Stimulated activated naive CD8-positive, alpha-beta T cell treated with anti-CD3 and anti-CD28 coated beads, Interleukin-15, Interleukin-2, amounts not matched to agents 100 ng/mL and 50 ng/mL, for 24 hours (primary cell): ENCODE data around the gene STARD3NL.

ENCODE experiments used
- H3K27ac Mint-ChIP-seq: one replicate; pipeline ENCODE4 v1.8.0; 2021; ENCODE audit warnings: mild to moderate bottlenecking, mixed read lengths
- H3K27me3 Mint-ChIP-seq: one replicate; pipeline ENCODE4 v1.8.0; 2021; ENCODE audit warnings: mixed read lengths
- H3K36me3 Mint-ChIP-seq: one replicate; pipeline ENCODE4 v1.8.0; 2021; ENCODE audit warnings: low read depth, mixed read lengths
- H3K4me1 Mint-ChIP-seq: one replicate; pipeline ENCODE4 v1.8.0; 2021; ENCODE audit warnings: low read depth, mixed read lengths
- H3K4me3 Mint-ChIP-seq: one replicate; pipeline ENCODE4 v1.8.0; 2021; ENCODE audit warnings: mild to moderate bottlenecking, mixed read lengths
- H3K9me3 Mint-ChIP-seq: one replicate; pipeline ENCODE4 v1.8.0; 2021; ENCODE audit warnings: mixed read lengths

Gene STARD3NL

DNA sequence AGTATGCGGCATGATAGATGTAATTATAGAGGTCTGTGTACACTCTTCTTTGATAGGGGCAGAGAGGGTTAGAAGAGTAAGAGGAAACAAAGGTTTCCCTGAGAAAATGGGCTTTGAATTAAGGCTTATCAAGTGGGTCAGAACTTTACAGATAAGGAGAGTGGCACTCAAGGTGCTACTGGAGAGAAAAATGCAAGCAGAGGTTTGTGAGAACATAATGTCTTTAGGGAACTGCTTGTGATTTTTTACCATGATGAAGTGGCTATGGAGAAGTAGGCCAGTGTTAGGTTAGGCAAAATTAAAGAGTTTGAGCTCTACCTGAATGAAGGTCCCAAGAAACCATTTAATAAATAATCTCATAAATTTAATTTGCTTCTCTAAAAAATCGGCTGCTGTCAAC, 14.3 kb downstream of the STARD3NL start:
- H3K27ac Mint-ChIP-seq, result no peak overlapping the region
- no peaks in the 10 kb centered on the region for H3K27me3 Mint-ChIP-seq
- no peak overlapping the region for H3K4me3 Mint-ChIP-seq
- no peaks in the 10 kb centered on the region for H3K9me3 Mint-ChIP-seq
- H3K36me3 Mint-ChIP-seq, result peaks cover 10% of the 10 kb centered on the region
- H3K4me1 Mint-ChIP-seq, result peaks cover 52% of the 10 kb centered on the region

DNA sequence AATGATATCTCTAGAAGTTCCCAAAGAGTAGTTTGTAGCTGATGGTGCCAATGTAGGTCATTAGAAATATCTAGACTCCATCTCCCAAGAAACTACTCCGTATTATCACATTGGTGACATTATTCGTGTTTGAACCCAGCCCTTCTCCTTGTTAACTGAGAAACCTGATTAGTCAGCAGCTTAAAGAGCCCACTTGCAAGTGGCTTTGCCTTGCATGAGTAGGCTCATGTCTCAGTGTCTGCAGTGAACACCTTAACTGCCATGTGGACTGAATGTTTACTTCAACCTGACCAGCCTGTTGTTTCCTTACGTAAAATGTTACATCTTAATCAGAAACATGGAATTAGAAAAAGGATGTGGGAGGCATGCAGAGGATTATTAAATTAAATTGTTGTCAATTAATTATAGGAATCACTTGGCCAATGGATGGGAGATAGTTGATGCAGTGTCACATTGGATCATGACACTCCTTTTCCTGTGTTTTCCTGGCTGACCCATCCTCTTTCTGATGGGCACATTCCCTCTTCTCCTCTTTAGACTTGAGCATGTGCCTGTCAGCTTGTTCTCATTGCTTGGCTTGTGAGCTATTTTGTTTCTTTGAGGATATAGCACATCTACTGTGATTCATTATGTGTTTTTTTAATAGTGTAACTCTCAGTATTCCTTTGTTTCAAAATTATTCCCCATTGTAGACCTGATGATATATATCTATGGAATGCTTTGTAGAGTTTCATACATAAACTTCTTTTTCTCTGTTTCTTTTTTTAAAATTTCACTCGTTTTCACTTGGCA, 18.0 kb downstream of the STARD3NL start:
- peaks cover 32% of the 10 kb centered on the region for H3K4me1 Mint-ChIP-seq
- no peaks in the 10 kb centered on the region for H3K27me3 Mint-ChIP-seq
- H3K27ac Mint-ChIP-seq, result peak overlapping the region; percentile 19
- H3K36me3 Mint-ChIP-seq, result peaks cover 8% of the 10 kb centered on the region
- H3K4me3 Mint-ChIP-seq, result no peak overlapping the region
- no peaks in the 10 kb centered on the region for H3K9me3 Mint-ChIP-seq

DNA sequence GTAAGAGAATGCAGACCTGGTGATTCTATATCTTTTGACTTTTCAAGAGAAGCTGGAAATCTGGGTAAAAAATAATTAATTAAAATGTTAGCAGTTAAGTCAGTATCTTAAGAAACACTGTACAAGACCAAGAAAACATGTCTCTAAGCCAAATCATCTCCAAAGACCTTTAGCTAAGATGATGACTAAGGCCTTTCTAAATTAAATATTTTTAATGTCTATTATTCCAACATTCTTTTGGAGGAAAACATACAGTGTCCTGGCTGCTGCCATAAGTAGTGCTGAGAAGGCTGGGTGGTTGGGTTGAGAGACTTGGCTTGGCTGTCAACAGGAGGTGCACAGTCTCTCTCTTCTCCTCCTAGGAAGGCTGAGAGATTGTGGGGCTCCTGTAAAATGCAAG, 20.3 kb downstream of the STARD3NL start:
- Mint-ChIP-seq H3K9me3 (no peaks in the 10 kb centered on the region), H3K27me3 (no peaks in the 10 kb centered on the region), H3K36me3 (peaks cover 15% of the 10 kb centered on the region), H3K27ac (no peak overlapping the region), H3K4me3 (no peak overlapping the region), H3K4me1 (peaks cover 20% of the 10 kb centered on the region)

GRCh38 chr7:38199154-38199553, 21.1 kb downstream of the STARD3NL start:
- no peaks in the 10 kb centered on the region for H3K27me3 Mint-ChIP-seq
- H3K36me3 Mint-ChIP-seq, result peaks cover 20% of the 10 kb centered on the region
- H3K4me1 Mint-ChIP-seq, result peaks cover 20% of the 10 kb centered on the region
- H3K27ac Mint-ChIP-seq, result no peak overlapping the region
- no peak overlapping the region for H3K4me3 Mint-ChIP-seq
- no peaks in the 10 kb centered on the region for H3K9me3 Mint-ChIP-seq

DNA sequence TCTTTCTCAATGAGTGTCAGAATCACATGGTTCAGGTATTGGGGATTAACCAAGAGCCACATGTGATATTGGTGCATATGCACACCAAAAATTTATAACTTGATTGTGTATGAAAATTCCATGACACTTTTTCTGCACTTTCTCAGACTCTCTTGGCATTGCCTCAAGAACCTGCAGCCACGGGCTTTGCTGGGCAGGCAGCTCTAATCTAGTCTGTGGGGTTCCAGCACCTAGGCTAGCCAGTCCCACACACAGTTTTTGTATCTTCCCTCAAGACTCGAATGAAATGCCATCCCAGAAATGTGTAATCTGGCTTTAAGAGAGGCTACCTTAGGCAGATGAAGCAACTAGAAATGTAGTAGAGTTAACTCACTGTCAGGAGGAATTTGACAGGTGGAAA, 21.7 kb downstream of the STARD3NL start:
- peaks cover 20% of the 10 kb centered on the region for H3K36me3 Mint-ChIP-seq

DNA sequence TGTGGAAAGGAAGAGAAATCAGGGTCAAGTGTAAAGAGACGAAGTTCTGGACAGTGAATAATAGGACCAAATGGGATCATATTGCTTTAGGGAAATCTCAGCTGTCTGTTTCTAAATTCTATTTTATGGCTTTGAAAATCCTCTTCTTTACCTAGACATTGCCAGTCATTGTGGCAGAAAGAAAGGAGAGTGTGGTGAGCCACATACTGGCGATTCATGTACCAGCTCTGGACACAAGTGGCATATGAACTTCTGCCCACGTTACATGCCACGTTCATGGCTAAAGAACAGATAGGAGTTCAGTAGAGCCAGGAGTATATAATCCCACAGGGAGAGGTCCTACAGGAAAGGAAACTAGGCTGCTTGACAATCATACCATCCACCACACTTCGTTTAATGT, 28.0 kb downstream of the STARD3NL start:
- H3K27me3 Mint-ChIP-seq, result no peaks in the 10 kb centered on the region
- no peaks in the 10 kb centered on the region for H3K9me3 Mint-ChIP-seq
- no peak overlapping the region for H3K27ac Mint-ChIP-seq
- peaks cover 31% of the 10 kb centered on the region for H3K36me3 Mint-ChIP-seq
- H3K4me1 Mint-ChIP-seq, result peaks cover 6% of the 10 kb centered on the region
- H3K4me3 Mint-ChIP-seq, result no peak overlapping the region

More for the DNA sequence above, 21.7 kb downstream of the STARD3NL start:
- Mint-ChIP-seq H3K27me3 (no peaks in the 10 kb centered on the region), H3K9me3 (no peaks in the 10 kb centered on the region), H3K4me1 (peaks cover 20% of the 10 kb centered on the region), H3K4me3 (no peak overlapping the region), H3K27ac (no peak overlapping the region)

DNA sequence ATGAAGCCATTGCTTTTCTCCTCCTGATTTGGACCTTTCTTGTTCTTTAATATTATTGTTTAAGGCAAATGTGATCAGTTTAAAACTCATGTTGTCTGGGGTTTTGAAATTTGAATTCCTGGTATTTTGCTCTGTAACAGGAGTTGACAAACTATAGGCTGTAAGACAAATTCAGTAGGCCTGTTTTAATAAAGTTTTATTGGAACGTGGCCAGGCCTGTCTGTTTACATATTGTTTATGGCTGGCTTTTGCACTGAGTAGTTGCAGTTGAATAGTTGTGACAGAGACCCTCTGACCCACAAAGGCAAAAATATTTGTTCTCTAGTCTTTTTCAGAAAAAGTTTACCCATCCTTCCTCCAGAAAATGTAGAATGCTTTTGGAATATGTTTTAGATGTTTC, 29.8 kb downstream of the STARD3NL start:
- Mint-ChIP-seq H3K27ac (no peak overlapping the region), H3K9me3 (no peaks in the 10 kb centered on the region), H3K4me1 (peaks cover 6% of the 10 kb centered on the region), H3K27me3 (no peaks in the 10 kb centered on the region), H3K4me3 (no peak overlapping the region), H3K36me3 (peaks cover 19% of the 10 kb centered on the region)

DNA sequence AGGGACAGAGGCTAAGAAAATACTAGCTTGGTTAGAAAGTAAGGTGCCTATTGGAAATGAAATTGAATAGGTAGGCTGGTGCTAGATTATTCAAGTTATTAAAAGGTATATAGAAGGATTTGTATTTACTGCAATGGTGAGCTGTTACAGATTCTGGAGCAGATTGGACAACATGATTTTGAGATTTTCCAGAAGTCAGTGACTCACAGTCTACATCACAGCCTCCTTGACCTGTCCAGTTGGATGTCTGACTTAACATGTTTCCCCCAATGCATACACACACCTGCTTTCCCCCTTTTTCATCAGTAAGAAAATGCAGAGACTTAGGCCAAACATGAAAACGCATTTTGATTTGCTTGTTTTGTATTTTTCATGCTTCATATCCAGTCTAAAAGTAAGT, 33.4 kb downstream of the STARD3NL start:
- Mint-ChIP-seq H3K4me3 (no peak overlapping the region), H3K27ac (no peak overlapping the region), H3K4me1 (peaks cover 10% of the 10 kb centered on the region), H3K27me3 (no peaks in the 10 kb centered on the region), H3K9me3 (no peaks in the 10 kb centered on the region), H3K36me3 (peaks cover 16% of the 10 kb centered on the region)

DNA sequence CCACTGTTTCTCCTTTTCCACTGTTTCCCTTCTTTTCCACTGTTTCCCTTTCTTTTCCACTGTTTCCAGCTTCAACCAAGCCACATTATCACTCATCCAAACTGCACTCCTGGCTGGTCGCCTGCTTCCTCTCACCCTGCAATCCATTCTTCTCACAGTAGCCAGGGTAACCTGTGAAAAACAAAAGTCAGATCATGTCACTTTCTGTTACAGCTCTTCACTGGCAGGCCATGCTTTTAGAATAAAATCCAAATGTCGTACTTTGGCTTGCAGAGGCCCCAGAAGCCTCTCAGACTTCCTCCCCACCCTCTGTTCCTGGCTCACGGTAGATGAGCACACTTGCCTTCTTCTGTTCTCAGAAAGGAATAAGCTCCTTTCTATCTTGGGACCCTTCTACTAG, 33.9 kb downstream of the STARD3NL start:
- H3K4me1 Mint-ChIP-seq, result peaks cover 14% of the 10 kb centered on the region
- H3K27me3 Mint-ChIP-seq, result no peaks in the 10 kb centered on the region
- H3K4me3 Mint-ChIP-seq, result no peak overlapping the region
- peaks cover 17% of the 10 kb centered on the region for H3K36me3 Mint-ChIP-seq
- peak overlapping the region; percentile 2 for H3K27ac Mint-ChIP-seq
- no peaks in the 10 kb centered on the region for H3K9me3 Mint-ChIP-seq

- no peak overlapping the region for H3K4me3 Mint-ChIP-seq
- no peaks in the 10 kb centered on the region for H3K27me3 Mint-ChIP-seq
- peaks cover 39% of the 10 kb centered on the region for H3K4me1 Mint-ChIP-seq
- no peaks in the 10 kb centered on the region for H3K9me3 Mint-ChIP-seq
- peaks cover 27% of the 10 kb centered on the region for H3K36me3 Mint-ChIP-seq
- H3K27ac Mint-ChIP-seq, result no peak overlapping the region
Observed at GRCh38 chr7:38215115-38215514, 37.1 kb downstream of the STARD3NL start.

DNA sequence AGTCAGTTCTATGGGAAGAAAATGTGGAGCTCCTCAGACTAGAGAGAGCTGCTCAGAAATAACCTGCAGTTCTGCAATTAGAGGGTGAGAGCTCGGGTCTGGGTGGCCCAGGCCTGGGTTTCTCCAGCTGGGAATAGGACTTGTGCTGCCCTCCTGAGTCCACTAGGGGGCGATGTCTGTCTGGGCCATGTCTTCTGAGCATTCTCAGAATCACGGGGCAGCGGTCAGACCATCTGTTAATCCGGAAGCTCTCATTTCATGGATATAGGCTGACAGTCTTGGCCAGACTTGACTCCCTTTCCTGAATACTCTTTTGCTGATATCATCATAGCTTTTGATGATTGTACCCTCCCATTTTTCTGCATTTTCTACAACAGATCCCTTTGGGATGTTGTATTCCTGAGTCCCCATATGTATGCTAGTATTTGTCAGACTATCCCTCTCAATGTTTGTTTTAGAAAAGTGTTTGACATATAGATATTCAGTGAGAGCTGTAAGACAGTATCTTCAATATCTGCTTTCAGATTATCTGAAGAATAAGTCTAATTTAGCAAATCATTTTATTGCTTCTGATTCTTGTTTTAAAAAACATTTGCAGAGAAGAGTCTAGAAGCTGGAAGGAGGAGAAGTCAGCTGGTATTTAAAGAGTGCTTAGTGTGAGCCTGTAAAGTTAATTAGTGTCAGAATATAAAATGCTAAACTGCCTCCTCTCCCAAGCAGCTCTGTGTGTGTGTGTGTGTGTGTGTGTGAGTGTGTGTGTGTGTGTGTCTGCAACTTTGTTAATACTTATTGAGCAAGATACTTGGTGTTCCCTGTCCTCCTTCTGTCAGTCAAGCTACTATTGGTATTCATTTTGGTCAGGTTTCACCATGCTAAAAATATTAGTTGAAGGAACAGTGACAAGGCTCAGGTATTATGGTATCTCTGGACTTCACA, 38.0 kb downstream of the STARD3NL start:
- Mint-ChIP-seq H3K4me3 (no peak overlapping the region), H3K27ac (peak overlapping the region; percentile 47), H3K27me3 (no peaks in the 10 kb centered on the region), H3K4me1 (peaks cover 47% of the 10 kb centered on the region), H3K9me3 (no peaks in the 10 kb centered on the region), H3K36me3 (peaks cover 33% of the 10 kb centered on the region)

DNA sequence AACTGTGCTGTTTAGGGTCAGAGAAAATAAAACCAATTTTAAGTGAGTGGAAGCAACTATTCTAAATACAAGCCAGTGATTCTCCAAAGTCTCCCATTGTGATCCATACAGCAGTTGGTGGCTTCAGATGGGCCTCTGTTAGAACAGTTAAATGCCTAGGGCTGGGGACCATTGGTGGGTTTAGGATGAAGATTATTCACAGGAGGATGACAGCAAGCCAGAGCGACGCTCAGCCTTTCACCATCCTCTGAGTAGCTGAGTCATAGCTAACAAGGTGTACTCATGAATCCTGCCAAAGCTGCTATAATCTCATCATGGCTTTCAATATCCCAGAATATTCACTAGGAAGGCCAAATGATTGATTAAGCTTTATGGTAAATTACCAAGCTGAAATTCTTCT, 39.6 kb downstream of the STARD3NL start:
- no peak overlapping the region for H3K27ac Mint-ChIP-seq
- H3K4me1 Mint-ChIP-seq, result peaks cover 58% of the 10 kb centered on the region
- H3K27me3 Mint-ChIP-seq, result no peaks in the 10 kb centered on the region
- H3K36me3 Mint-ChIP-seq, result peaks cover 46% of the 10 kb centered on the region
- H3K9me3 Mint-ChIP-seq, result no peaks in the 10 kb centered on the region
- H3K4me3 Mint-ChIP-seq, result peak overlapping the region; percentile 1

DNA sequence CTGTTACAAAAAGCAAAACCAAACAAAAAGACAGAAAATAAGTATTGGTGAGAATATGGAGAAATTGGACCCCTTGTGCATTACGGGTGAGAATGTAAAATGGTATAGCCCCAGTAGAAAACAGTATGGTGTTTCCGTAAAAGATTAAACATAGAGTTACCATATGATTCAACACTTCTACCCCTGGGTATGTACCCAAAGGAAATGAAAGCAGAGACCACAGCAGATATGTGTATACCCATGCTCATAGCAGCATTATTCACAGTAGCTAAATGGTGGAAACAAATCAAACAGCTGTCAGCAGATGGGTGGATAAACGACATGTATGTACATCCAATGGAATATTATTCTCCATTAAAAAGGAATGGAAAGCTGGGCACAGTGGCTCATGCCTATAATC, 42.4 kb downstream of the STARD3NL start:
- Mint-ChIP-seq H3K27ac (peak overlapping the region; percentile 72), H3K4me3 (no peak overlapping the region), H3K27me3 (no peaks in the 10 kb centered on the region), H3K36me3 (peaks cover 51% of the 10 kb centered on the region), H3K4me1 (peaks cover 63% of the 10 kb centered on the region), H3K9me3 (no peaks in the 10 kb centered on the region)

GRCh38 chr7:38222481-38223096, 44.5 kb downstream of the STARD3NL start:
- no peaks in the 10 kb centered on the region for H3K27me3 Mint-ChIP-seq
- peaks cover 46% of the 10 kb centered on the region for H3K4me1 Mint-ChIP-seq
- peak overlapping the region; percentile 43 for H3K27ac Mint-ChIP-seq
- no peaks in the 10 kb centered on the region for H3K9me3 Mint-ChIP-seq
- no peak overlapping the region for H3K4me3 Mint-ChIP-seq
- peaks cover 50% of the 10 kb centered on the region for H3K36me3 Mint-ChIP-seq

GRCh38 chr7:38223306-38223705, 45.3 kb downstream of the STARD3NL start:
- H3K4me1 Mint-ChIP-seq, result peaks cover 39% of the 10 kb centered on the region
- H3K9me3 Mint-ChIP-seq, result no peaks in the 10 kb centered on the region
- H3K27ac Mint-ChIP-seq, result peak overlapping the region; percentile 17
- H3K4me3 Mint-ChIP-seq, result no peak overlapping the region
- peaks cover 49% of the 10 kb centered on the region for H3K36me3 Mint-ChIP-seq
- no peaks in the 10 kb centered on the region for H3K27me3 Mint-ChIP-seq
